ENCODE data around the gene GAPDHS.

GAPDHS gene

DNA sequence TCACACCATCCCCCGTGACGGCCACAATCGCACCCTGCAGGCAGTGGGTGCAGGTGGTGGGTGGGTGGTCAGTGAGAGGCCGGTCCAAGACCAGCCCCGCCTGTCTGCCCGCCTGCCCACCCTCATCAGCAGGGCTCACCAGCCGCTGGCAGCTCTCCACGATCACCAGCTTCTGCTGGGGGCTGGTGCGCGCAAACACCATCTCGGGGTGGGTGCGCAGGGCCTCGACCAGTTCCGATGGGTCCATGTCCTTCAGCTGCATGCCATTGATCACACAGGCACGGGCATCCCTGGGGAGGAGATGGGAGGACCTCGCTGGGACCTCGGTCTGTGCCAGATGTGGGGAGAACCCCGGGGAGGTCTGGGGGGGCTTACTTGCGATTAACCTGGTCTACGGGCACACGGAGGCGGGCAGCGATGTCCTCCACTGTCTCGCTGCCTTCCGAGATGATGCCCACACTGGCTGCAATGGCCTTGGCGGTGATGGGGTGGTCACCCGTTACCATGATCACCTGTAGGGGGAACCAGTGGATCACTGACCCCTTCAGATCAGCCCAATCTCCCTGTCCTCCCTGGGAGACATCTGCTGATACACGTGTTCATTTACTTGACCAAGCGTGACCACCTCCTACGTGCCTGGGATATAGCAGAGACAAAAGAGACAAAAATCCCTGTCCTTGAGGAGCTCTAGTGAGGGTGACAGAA, 22.2 kb downstream of the GAPDHS start:
- DNase-seq = no peak

DNA sequence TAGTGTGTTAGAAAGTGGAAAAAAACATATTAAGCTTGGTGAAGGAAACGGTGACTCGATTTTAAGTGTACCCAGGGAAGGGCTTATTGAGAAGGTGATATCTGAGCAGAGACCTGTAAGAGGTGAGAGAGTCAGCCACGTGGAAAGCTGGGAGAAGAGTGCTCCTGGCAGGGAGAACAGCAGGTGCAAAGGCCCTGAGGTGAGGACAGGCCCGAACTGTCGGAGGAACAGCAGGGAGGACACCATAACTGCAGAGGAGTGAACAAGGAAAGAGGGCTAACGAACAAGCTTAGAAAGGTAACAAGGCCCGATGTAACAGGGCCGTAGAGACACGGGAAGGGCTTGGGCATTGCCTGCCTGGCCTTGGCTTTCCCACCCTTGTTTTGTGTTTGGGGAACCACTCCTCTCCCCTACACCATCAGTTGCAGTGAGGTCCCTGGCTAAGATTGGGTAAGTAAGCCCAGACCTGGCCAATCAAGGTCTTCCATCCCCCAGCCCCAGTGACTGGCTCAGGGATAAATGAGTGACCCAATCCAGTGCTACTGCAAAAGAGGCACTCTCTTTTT, 22.9 kb downstream of the GAPDHS start:
- DNase-seq = no peak

- no peak for DNase-seq
These were observed 23.7 kb downstream of the GAPDHS start for GRCh38 chr19:35556846-35557538.

DNA sequence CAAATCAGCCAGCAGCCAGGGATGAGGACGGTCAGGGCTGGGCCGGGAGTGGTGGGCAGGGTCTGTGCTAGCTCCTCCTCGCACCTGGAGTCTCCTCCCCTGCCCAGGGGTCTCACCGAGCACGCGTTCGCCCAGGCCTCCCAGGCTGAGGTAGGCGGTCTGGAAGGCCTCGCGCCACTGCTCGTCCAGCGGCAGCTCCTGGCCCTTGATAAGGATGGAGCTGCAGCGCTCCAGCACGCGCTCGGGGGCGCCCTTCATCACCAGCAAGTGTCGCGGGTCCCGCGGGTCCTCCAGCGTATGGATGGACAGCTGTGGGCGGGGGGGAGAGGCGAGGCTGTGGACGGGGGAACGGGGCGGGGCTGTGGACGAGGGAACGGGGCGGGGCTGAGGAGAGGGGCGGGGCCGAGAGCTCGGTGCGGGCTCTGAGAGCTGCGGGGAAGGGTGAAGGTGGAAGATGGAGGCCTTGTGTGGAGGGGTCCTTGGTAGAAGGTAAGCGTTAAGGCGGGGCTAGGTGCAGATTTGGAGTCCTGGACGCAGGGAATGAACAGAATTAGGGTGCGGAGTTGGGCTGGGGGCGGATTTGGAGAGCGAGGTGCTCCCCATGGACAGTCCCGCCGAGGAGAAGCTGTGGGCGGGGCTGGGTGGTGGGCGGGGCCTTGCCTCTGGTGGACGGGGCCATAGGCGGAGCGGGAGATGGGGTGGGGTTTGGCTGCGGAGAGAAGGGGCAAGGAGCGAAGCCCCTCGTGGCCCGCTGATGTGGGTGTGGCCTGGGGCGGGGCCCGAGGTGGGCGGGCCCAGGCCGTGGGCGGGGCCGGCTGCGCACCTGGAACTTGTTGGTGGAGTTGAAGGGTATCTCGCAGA, 24.5 kb downstream of the GAPDHS start:
- DNase-seq = peak in 12 of 56 donors; percentile 3 to 59 (median 19)

- DNase-seq = no peak
These were observed 25.4 kb downstream of the GAPDHS start for GRCh38 chr19:35558400-35559280.

GRCh38 chr19:35559281-35559659, 26.0 kb downstream of the GAPDHS start:
- no peak for DNase-seq

DNA sequence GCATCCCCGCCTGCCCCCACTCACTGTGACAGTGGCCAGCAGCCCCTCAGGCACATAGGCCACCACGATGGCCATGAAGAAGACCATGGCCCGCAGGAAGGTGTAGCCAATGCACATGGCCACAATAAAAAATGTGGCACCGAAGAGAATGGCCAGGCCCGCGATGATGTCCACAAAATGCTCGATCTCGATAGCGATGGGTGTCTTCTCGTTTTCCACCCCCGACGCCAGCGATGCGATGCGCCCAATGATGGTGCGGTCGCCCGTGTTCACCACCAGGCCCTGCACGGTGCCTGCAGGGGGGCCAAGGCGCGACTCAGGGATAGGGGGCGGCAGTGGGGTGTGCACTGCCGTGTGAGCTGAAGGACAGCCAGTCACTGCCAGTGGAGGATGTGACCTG, 26.5 kb downstream of the GAPDHS start:
- DNase-seq = no peak

- no peak for DNase-seq
These were observed 27.0 kb downstream of the GAPDHS start for GRCh38 chr19:35560271-35560670.

GRCh38 chr19:35560677-35561076, 27.4 kb downstream of the GAPDHS start:
- DNase-seq = no peak

- no peak for DNase-seq
These were observed 28.2 kb downstream of the GAPDHS start for GRCh38 chr19:35561436-35561835.

DNA sequence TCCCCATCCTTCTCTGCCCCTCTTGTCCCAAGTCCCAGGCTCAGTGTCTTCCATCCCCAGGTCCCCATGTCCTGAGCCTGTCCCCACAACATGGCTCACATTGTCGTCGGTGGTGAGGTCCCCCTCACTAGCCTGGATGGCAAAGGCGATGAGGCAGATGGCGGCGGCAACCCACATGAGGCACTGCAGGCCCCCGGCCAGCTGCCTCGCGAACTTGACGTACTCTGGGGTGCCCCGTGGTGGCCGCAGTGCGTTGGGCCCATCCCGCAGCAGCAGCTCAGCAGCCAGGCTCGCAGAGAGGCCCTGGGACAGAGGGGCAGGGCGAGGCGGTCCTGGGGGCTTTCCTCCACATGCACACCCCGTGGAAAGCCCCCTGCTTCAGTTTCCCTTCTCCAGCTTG, 29.1 kb downstream of the GAPDHS start:
- no peak for DNase-seq

DNA sequence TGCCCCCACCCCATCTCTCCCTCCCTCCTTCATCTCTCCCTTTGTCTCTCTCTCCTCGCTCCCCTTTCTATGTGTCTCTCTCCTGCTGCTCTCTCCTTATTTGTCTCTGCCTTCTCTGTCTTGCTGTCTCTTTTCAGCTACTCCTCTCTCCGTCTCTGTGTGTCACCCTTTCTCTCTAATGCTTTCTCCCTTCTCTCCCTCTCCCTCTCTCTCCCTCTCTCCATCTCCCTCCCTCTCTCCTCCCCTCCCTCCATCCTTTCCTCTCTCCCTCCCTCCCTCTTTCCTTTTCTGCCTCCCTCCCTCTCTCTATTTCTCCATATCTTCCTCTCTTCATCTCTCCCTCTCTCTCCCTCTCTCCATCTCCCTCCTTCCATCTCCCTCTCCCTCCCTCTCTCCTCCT, 29.5 kb downstream of the GAPDHS start:
- no peak for DNase-seq

- no peak for DNase-seq
These were observed 30.1 kb downstream of the GAPDHS start, which contains the start of gene ATP4A for GRCh38 chr19:35563207-35563829. Gene ATP4A, minus strand, starts transcription at chr19:35563658. Its CDS starts 29 bp downstream, at chr19:35563629.

DNA sequence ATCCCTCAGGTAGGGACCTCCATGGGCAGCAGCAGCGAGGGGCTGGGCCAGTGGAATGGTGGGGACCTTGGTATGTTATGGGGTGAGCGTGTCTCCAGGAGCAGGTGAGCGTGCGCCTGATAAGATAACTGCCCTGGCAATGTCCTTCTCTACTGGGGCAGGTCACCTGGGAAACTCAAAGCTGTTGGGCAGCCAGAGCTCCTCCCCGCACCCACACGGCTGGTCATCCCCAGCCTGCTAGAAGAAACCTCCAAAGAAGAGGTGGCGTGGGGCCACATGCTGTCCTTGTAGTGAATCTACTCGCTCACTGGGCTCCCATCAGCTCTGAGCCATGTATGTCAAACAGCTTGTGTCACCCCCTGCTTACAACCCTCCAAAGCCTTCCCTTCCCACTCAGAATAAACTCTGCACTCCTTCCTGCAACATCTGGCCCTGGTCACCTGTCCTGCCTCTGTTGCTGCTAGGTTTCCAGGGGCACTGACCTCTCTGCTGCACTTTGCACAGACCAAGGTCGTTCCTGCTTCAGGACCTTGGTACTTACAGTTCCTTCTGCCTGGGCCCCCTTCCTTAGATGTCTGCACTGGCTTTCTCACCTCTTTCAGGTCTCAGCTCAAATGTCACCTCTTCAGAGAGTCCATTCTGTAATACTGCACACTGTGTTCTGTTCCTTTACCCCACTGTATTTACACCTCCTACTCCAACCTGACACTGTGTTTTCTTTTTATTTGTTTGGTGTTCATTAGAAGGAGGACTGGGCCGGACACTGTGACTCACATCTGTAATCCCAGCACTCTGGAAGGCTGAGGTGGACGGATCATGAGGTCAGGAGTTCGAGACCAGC, 32.0 kb downstream of the GAPDHS start:
- no peak for DNase-seq

DNA sequence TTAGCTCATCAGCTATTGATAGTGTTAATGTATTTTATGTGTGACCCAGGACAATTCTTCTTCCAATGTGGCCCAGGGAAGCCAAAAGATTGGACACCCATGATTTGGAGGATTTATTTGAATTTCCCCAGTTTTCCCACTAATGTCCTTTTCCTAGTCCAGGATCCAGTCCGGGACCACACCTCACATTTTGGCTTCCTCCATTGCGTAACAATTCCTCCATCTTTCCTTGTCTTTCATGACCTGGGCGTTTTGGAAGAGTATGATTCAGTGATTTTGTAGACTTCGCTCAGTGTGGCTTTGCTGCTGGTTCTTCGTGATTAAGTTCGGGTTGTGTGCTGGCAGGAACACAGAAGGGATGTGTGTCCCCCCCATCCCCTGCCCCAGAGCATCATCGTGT, 33.5 kb downstream of the GAPDHS start:
- no peak for DNase-seq

- no peak for DNase-seq
These were observed 36.1 kb downstream of the GAPDHS start for GRCh38 chr19:35569281-35569781.

DNA sequence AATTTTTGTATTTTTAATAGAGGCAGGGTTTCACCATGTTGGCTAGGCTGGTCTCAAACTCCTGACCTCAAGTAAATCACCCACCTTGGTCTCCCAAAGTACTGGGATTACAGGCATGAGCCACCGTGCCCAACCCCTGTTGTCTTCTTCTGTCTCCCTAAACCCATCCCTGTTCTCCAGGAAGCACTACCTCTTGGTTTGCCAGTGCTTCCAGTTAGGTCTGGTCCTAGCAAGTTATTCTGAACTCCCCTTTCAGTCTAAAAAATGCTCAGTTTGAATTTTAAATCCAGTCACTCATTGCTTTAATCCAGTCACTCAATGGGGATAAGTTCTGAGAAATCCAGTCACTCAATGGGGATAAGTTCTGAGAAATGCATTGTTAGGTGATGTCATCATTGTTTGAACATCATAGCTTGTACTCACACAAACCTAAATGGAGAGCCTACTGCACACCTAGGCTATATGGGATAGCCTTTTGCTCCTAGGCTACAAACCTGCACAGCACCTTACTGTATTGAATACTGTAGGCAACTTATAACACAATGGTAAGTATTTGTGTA, 38.2 kb downstream of the GAPDHS start:
- no peak for DNase-seq

DNA sequence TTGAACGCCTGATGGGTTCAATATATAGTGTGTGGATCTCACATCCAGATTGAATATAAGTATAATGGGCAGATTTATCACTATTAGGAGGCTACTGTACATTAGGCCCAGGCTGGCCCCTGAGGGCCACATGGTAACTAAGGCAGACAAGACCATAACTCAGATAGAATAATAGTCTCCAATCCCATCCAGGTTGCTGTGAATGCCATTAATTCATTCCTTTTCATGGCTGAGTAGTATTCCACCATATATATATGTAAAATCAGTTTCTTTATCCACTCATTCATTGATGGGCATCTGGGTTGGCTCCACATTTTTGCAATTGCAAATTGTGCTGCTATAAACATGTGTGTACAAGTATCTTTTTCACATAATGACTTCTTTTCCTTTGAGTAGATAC, 44.7 kb downstream of the GAPDHS start:
- DNase-seq = no peak

GRCh38 chr19:35578707-35579106, 45.5 kb downstream of the GAPDHS start:
- no peak for DNase-seq

Data from amygdala (tissue), 56 donors.